ENCODE results near the gene SVIL.
A peak's percentile ranks its signal among the peaks of the same experiment; 100 is the strongest.
"Not testable (repeated sequence)": the region's sequence is repeated elsewhere in the genome, so short reads cannot be mapped to it uniquely, and the experiment has no call there.

The SVIL gene

GRCh38 chr10:29448756-29449592 lies 185.8 kb downstream of the SVIL start:
- not testable (repeated sequence) for H3K79me2 ChIP-seq (ENCODE audit: insufficient read depth, low read length); H3K9me3 ChIP-seq (ENCODE audit: insufficient read depth, low read depth, low read length); H3K36me3 ChIP-seq (ENCODE audit: insufficient read depth, low read length); H3K9ac ChIP-seq (ENCODE audit: low read depth, low read length, poor library complexity, severe bottlenecking); H3K9me2 ChIP-seq (replicated peaks; ENCODE audit: low read depth, low read length); H3K27me3 ChIP-seq (ENCODE audit: insufficient read depth, low read length, poor library complexity, severe bottlenecking); H3K4me3 ChIP-seq (ENCODE audit: low read length, poor library complexity, severe bottlenecking); H4K20me1 ChIP-seq (ENCODE audit: insufficient read depth, low read length, poor library complexity, severe bottlenecking); H2AFZ ChIP-seq (ENCODE audit: low read length); H3K4me1 ChIP-seq (ENCODE audit: insufficient read depth, low read length, poor library complexity, severe bottlenecking); H3K4me2 ChIP-seq (ENCODE audit: low read depth, low read length, poor library complexity, severe bottlenecking); H3F3A ChIP-seq (ENCODE audit: low read depth)
- peak; percentile 63 for TF ChIP-seq CTCF (conservative IDR thresholded peaks at IDR 0.05; ENCODE audit: low read length)

GRCh38 chr10:29448125-29448524 lies 186.6 kb downstream of the SVIL start:
- H3K27me3 ChIP-seq (ENCODE audit: insufficient read depth, low read length, poor library complexity, severe bottlenecking) = no peaks in the 10 kb centered on the region
- TF ChIP-seq EZH2phosphoT487 (IDR thresholded peaks at IDR 0.05; ENCODE audit: borderline replicate concordance) = no peak
- no peak for TF ChIP-seq CTCF (conservative IDR thresholded peaks at IDR 0.05; ENCODE audit: low read length)
- no peaks in the 10 kb centered on the region for H4K20me1 ChIP-seq (ENCODE audit: insufficient read depth, low read length, poor library complexity, severe bottlenecking)
- no peak overlapping the region for H3K4me2 ChIP-seq (ENCODE audit: low read depth, low read length, poor library complexity, severe bottlenecking)
- H2AFZ ChIP-seq (ENCODE audit: low read length) = no peak overlapping the region
- peaks cover 3% of the 10 kb centered on the region for H3K4me1 ChIP-seq (ENCODE audit: insufficient read depth, low read length, poor library complexity, severe bottlenecking)
- H3K36me3 ChIP-seq (ENCODE audit: insufficient read depth, low read length) = no peaks in the 10 kb centered on the region
- no peaks in the 10 kb centered on the region for H3K9me3 ChIP-seq (ENCODE audit: insufficient read depth, low read depth, low read length)
- no peaks in the 10 kb centered on the region for H3K9me2 ChIP-seq (replicated peaks; ENCODE audit: low read depth, low read length)
- H3K79me2 ChIP-seq (ENCODE audit: insufficient read depth, low read length) = no peaks in the 10 kb centered on the region
- no peak overlapping the region for H3K9ac ChIP-seq (ENCODE audit: low read depth, low read length, poor library complexity, severe bottlenecking)
- no peak overlapping the region for H3K4me3 ChIP-seq (ENCODE audit: low read length, poor library complexity, severe bottlenecking)
- H3F3A ChIP-seq (ENCODE audit: low read depth) = no peaks in the 10 kb centered on the region

DNA sequence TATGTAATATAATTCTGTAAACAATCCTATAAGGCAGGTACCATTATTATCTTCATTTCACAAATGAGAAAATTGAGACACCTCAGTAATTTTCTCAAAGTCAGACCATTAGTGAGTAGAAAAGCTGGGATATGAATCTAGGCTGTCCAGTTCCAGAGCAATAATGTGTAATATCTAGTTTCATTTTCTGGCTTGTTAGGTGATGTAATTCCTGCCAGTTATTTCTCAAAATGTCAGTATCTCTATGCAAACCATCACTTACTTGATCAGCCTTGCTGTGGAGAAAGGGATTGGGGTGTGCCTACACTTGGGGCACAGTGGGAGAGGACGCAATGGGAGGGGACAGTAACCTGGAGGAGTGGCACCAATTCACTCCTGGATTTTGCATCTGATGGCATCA lies 188.4 kb downstream of the SVIL start:
- H4K20me1 ChIP-seq (ENCODE audit: insufficient read depth, low read length, poor library complexity, severe bottlenecking) = no peaks in the 10 kb centered on the region
- no peaks in the 10 kb centered on the region for H3K9me3 ChIP-seq (ENCODE audit: insufficient read depth, low read depth, low read length)
- H3K36me3 ChIP-seq (ENCODE audit: insufficient read depth, low read length) = no peaks in the 10 kb centered on the region
- peaks cover 3% of the 10 kb centered on the region for H3K4me1 ChIP-seq (ENCODE audit: insufficient read depth, low read length, poor library complexity, severe bottlenecking)
- no peak overlapping the region for H3K4me3 ChIP-seq (ENCODE audit: low read length, poor library complexity, severe bottlenecking)
- H3K9me2 ChIP-seq (replicated peaks; ENCODE audit: low read depth, low read length) = no peaks in the 10 kb centered on the region
- H3F3A ChIP-seq (ENCODE audit: low read depth) = no peaks in the 10 kb centered on the region
- TF ChIP-seq EZH2phosphoT487 (IDR thresholded peaks at IDR 0.05; ENCODE audit: borderline replicate concordance) (no peak), CTCF (conservative IDR thresholded peaks at IDR 0.05; ENCODE audit: low read length) (no peak)
- no peak overlapping the region for H3K4me2 ChIP-seq (ENCODE audit: low read depth, low read length, poor library complexity, severe bottlenecking)
- no peaks in the 10 kb centered on the region for H3K27me3 ChIP-seq (ENCODE audit: insufficient read depth, low read length, poor library complexity, severe bottlenecking)
- no peak overlapping the region for H3K9ac ChIP-seq (ENCODE audit: low read depth, low read length, poor library complexity, severe bottlenecking)
- H2AFZ ChIP-seq (ENCODE audit: low read length) = no peak overlapping the region
- 0 out of 2 replicates have a peak, but pooled peaks cover 1% of the 10 kb centered on the region for H3K79me2 ChIP-seq (ENCODE audit: insufficient read depth, low read length)
